T-cell (primary cell): ENCODE data around the gene SYNE1. TPM values are rescaled to one million over a fixed set of nuclear protein-coding genes. Genes with fewer than 3 reads are reported as not detected.
"Not testable (repeated sequence)": the region's sequence is repeated elsewhere in the genome, so short reads cannot be mapped to it uniquely, and the experiment has no call there.

Experiments
- ATAC-seq, 4 experiments: fragments of 200-7000 bp in 3 of 4; fragments of 150-1000 bp in 1 of 4; cut with Tn5 transposase; replicated peaks in 1 of 4; 1 replicate in 3 of 4; 2 replicates in 1 of 4; pipeline ENCODE4 v1.10.0; 2021; ENCODE audit warnings: moderate library complexity in 3 of 4, mild to moderate bottlenecking in 2 of 4, moderate number of reproducible peaks in 1 of 4
- CTCF ChIA-PET, 2 donors: fragments of 300-600 bp; sonication (Branson Sonifier 250); formaldehyde crosslinking; loops; one replicate each; lab custom pipeline; 2022; ENCODE audit warnings: antibody characterized with exemption in 2 of 2; lab: Charles Lee
- POLR2A ChIA-PET, 2 donors: fragments of 300-600 bp; sonication (Branson Sonifier 250); formaldehyde crosslinking; loops; one replicate each; lab custom pipeline; 2022; ENCODE audit warnings: antibody characterized with exemption in 2 of 2; lab: Charles Lee
- DNase-seq, 35 experiments: peaks; one replicate each; pipeline versions ENCODE4 v3.0.0 to v3.0.0-alpha.2; 2013 to 2023
- H3K27ac ChIP-seq: one replicate; pipeline ENCODE4 v1.5.1; 2013; ENCODE audit warnings: low read length
- H3K27me3 ChIP-seq, 2 experiments: replicated peaks in 1 of 2; 1 replicate in 1 of 2; 2 replicates in 1 of 2; pipeline versions ENCODE4 v1.6.1 to v1.7.0; 2013; ENCODE audit warnings: low read length in 1 of 2, mixed read lengths in 1 of 2; ENCODE audit not compliant: control insufficient read depth in 2 of 2, insufficient read depth in 2 of 2; ENCODE audit errors: extremely low read depth in 1 of 2
- H3K36me3 ChIP-seq, 2 donors: 1 replicate in 1 of 2; 2 replicates in 1 of 2; pipeline versions ENCODE4 v1.6.1 to v1.7.0; 2013; ENCODE audit warnings: low read length in 1 of 2; ENCODE audit not compliant: control insufficient read depth in 2 of 2, insufficient read depth in 1 of 2; ENCODE audit errors: extremely low read depth in 1 of 2
- H3K4me1 ChIP-seq, 2 experiments: 1 replicate in 1 of 2; 2 replicates in 1 of 2; pipeline versions ENCODE4 v1.6.1 to v1.7.0; 2013; ENCODE audit warnings: low read length in 2 of 2, mixed read lengths in 1 of 2; ENCODE audit not compliant: insufficient read depth in 2 of 2, control insufficient read depth in 1 of 2; ENCODE audit errors: extremely low read depth in 1 of 2
- H3K4me3 ChIP-seq, 2 donors: 1 replicate in 1 of 2; 2 replicates in 1 of 2; pipeline versions ENCODE4 v1.5.1 to v1.7.0; 2013; ENCODE audit warnings: mild to moderate bottlenecking in 2 of 2, low read length in 1 of 2, moderate library complexity in 1 of 2; ENCODE audit not compliant: control insufficient read depth in 1 of 2; ENCODE audit errors: extremely low read depth in 1 of 2
- H3K9me3 ChIP-seq: 2 replicates; pipeline ENCODE4 v1.7.0; 2013
- H3K27ac Mint-ChIP-seq, 2 donors: one replicate each; pipeline ENCODE4 v1.8.0; 2020 to 2021; ENCODE audit warnings: mild to moderate bottlenecking in 2 of 2, mixed read lengths in 2 of 2
- H3K27me3 Mint-ChIP-seq, 2 donors: one replicate each; pipeline ENCODE4 v1.8.0; 2021 to 2022; ENCODE audit warnings: mixed read lengths in 2 of 2
- H3K36me3 Mint-ChIP-seq: one replicate; pipeline ENCODE4 v1.8.0; 2021; ENCODE audit warnings: mixed read lengths
- H3K4me1 Mint-ChIP-seq, 3 donors: one replicate each; pipeline ENCODE4 v1.8.0; 2020 to 2022; ENCODE audit warnings: mixed read lengths in 3 of 3, mild to moderate bottlenecking in 1 of 3
- H3K4me3 Mint-ChIP-seq, 3 donors: one replicate each; pipeline ENCODE4 v1.8.0; 2020 to 2022; ENCODE audit warnings: mild to moderate bottlenecking in 3 of 3, mixed read lengths in 3 of 3, moderate library complexity in 3 of 3
- H3K9me3 Mint-ChIP-seq, 3 donors: one replicate each; pipeline ENCODE4 v1.8.0; 2020 to 2022; ENCODE audit warnings: mixed read lengths in 3 of 3
- WGBS: methylation state at CpG from one replicate; pipeline ENCODE4 v1.1.5; 2013; ENCODE audit warnings: missing lambda C conversion rate; ENCODE audit not compliant: insufficient coverage; 5-methylcytosine and 5-hydroxymethylcytosine counted together
- total RNA-seq, 35 experiments: library from RNA in 6 of 35; stranded (reverse) in 6 of 35; fragments of 120-200 nt in 1 of 35; gene quantifications; one replicate each; pipeline versions ENCODE4 v1.2.1 to v1.2.4 and lab custom pipeline; 2013 to 2026

SYNE1 gene
- total RNA-seq, 5 donors from 2014 or later (not counting 1 experiment from before 2014, with no cell fraction given) = 174 to 235 (median 192) TPM

DNA sequence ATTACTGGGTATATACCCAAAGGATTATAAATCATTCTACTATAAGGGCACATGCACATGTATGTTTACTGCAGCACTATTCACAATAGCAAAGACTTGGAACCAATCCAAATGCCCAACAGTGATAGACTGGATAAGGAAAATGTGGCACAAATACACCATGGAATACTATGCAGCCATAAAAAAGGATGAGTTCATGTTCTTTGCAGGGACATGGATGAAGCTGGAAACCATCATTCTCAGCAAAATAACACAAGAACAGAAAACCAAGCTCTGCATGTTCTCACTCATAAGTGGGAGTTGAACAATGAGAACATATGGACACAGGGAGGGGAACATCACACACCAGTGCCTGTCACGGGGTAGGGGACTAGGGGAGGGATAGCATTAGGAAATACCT is 123.0 kb downstream of the SYNE1 start:
- H3K27ac Mint-ChIP-seq, H3K4me3 ChIP-seq, H3K36me3 ChIP-seq, CTCF ChIA-PET, H3K9me3 Mint-ChIP-seq, H3K27me3 ChIP-seq, H3K4me1 Mint-ChIP-seq, DNase-seq, H3K9me3 ChIP-seq, H3K27me3 Mint-ChIP-seq, H3K36me3 Mint-ChIP-seq, H3K4me1 ChIP-seq, POLR2A ChIA-PET, H3K4me3 Mint-ChIP-seq, ATAC-seq, H3K27ac ChIP-seq: not testable (repeated sequence)
- WGBS = 67% methylated on average over 1 of the region's 1 CpG

DNA sequence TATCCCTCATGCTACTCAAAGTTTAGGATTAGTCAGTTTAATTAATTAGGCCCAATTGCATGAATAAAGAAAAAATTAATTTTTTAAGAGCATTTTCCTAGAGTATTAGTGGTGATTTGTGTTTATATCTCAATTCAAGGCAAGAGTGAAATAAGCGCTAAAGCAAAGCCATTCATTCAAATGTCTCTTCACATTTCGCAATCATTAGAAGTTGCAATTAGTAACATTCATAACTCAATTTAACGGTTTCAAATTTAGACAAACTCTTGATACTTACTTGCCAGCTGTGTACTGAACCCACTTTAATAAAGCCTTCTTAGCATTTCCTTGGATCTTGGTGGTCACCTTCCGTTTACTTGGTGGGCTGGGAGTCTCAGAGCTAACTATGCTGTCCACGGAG is 127.2 kb downstream of the SYNE1 start:
- ChIA-PET POLR2A (no interaction called here), CTCF (interaction anchor here in 1 of 2 donors (0.5 kb wide), 1 partner anchor 20 kb away, joined by 4 read pairs; no protein-coding TSS in a partner anchor)
- H3K27ac Mint-ChIP-seq = no peak overlapping the region
- WGBS = 100% methylated on average over 2 of the region's 5 CpGs
- no peaks in the 10 kb centered on the region for H3K9me3 Mint-ChIP-seq
- Histone ChIP-seq H3K4me3 (no peak overlapping the region), H3K27ac (no peak overlapping the region), H3K27me3 (no peaks in the 10 kb centered on the region), H3K9me3 (no peaks in the 10 kb centered on the region), H3K36me3 (no peaks in the 10 kb centered on the region), H3K4me1 (no peaks in the 10 kb centered on the region)
- no peak overlapping the region for H3K4me3 Mint-ChIP-seq
- no peaks in the 10 kb centered on the region for H3K36me3 Mint-ChIP-seq
- H3K27me3 Mint-ChIP-seq = peaks cover 0 to 4% of the 10 kb centered on the region in 2 donors
- no peaks in the 10 kb centered on the region for H3K4me1 Mint-ChIP-seq
- ATAC-seq (no peak), DNase-seq (no peak)

DNA sequence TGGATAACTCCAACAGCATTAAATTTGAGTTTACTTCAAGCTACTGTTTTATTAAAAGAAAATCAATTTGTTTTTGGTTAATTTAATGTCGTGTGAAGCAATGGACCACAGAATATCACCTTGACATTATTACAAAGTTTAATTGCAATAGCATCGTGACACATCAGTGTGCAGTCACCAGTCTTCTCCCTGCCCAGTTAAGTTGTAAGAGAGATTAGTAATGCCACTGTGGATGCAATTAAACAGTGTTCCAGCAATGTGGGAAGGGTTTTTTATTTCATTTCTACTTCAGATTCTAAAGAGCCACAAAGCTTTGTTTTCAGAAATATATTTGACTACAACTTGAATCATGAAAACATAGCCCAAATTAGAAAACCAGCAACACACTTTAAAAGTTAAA is 128.7 kb downstream of the SYNE1 start:
- DNase-seq (no peak), ATAC-seq (no peak)
- ChIA-PET CTCF (interaction anchor here in 1 of 2 donors (0.6 kb wide), 1 partner anchor 659 kb away, joined by 4 read pairs; no protein-coding TSS in a partner anchor), POLR2A (no interaction called here)
- no peak overlapping the region for H3K27ac Mint-ChIP-seq
- Histone ChIP-seq H3K4me3 (no peak overlapping the region), H3K4me1 (no peaks in the 10 kb centered on the region), H3K27me3 (no peaks in the 10 kb centered on the region), H3K36me3 (no peaks in the 10 kb centered on the region), H3K27ac (no peak overlapping the region), H3K9me3 (no peaks in the 10 kb centered on the region)
- H3K36me3 Mint-ChIP-seq = no peaks in the 10 kb centered on the region
- H3K4me3 Mint-ChIP-seq = no peak overlapping the region
- no peaks in the 10 kb centered on the region for H3K9me3 Mint-ChIP-seq
- no peaks in the 10 kb centered on the region for H3K4me1 Mint-ChIP-seq
- no CpG with 5 or more reads among the region's 2 CpGs for WGBS
- peaks cover 0 to 4% of the 10 kb centered on the region in 2 donors for H3K27me3 Mint-ChIP-seq

DNA sequence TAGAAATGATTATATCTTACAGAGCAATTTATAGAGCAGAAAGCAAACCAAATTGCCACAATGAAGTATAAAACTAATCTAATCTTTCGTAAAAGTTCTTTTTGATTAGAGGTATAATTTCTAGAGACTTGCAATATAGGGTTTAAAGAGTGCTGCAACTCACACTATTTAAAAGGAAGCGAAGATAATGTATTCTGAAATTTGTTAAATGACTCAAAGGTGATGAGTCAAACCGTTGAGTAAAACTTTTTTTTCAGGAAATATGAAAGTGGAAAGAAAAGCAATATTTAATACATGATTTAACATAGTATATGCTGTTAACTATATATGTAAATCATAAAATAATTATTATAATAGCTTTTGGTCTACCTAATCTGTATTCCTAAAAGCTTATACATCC is 133.6 kb downstream of the SYNE1 start:
- WGBS = no CpG with 5 or more reads among the region's 3 CpGs
- H3K27ac Mint-ChIP-seq = no peak overlapping the region
- ChIA-PET POLR2A (no interaction called here), CTCF (no interaction called here)
- no peaks in the 10 kb centered on the region for H3K36me3 Mint-ChIP-seq
- no peak for DNase-seq
- Histone ChIP-seq H3K27ac (no peak overlapping the region), H3K36me3 (no peaks in the 10 kb centered on the region), H3K4me1 (no peaks in the 10 kb centered on the region), H3K4me3 (no peak overlapping the region), H3K9me3 (no peaks in the 10 kb centered on the region), H3K27me3 (no peaks in the 10 kb centered on the region)
- H3K4me3 Mint-ChIP-seq = no peak overlapping the region
- no peaks in the 10 kb centered on the region for H3K9me3 Mint-ChIP-seq
- no peaks in the 10 kb centered on the region for H3K4me1 Mint-ChIP-seq
- ATAC-seq = no peak
- H3K27me3 Mint-ChIP-seq = no peaks in the 10 kb centered on the region

DNA sequence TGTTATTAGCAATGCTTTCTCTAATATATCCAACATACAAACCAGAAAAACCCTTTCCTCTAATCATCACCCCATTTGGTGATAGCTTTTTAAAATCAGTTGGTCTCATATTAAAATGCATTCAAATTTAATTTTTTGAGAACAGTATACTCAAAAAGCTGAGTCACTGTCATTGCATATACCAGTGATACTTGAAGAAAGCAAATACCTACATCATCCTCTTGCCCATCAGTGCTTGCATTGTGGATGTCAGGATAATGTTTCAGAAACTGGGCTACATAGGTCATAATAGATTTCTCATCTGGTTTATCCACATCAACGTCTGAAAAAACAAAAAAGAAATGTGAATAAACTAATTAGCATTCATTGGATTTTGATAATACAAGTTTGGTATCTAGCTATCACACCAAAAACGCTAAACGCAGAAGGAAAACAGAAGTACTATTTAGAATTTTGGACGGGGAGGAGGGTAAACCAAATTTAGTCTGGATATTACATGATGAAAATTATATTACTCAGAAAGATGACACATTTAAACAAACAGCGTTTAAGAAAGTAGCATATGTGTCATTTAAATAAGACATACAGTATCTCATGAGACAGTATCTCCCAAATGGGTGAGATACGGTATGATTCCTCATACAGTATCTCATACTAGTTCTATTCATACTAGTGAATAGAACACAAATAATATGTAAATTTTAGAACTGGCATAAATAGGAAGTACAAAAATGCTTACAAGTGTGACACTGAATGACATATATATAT is 134.6 kb downstream of the SYNE1 start:
- Histone ChIP-seq H3K36me3 (no peaks in the 10 kb centered on the region), H3K27ac (no peak overlapping the region), H3K9me3 (no peaks in the 10 kb centered on the region), H3K4me1 (no peaks in the 10 kb centered on the region), H3K4me3 (no peak overlapping the region), H3K27me3 (no peaks in the 10 kb centered on the region)
- Mint-ChIP-seq H3K4me3 (no peak overlapping the region), H3K9me3 (no peaks in the 10 kb centered on the region), H3K27ac (no peak overlapping the region), H3K4me1 (no peaks in the 10 kb centered on the region), H3K27me3 (no peaks in the 10 kb centered on the region), H3K36me3 (no peaks in the 10 kb centered on the region)
- ChIA-PET POLR2A (no interaction called here), CTCF (no interaction called here)
- DNase-seq = no peak
- ATAC-seq = no peak
- no CpG with 5 or more reads among the region's 6 CpGs for WGBS

DNA sequence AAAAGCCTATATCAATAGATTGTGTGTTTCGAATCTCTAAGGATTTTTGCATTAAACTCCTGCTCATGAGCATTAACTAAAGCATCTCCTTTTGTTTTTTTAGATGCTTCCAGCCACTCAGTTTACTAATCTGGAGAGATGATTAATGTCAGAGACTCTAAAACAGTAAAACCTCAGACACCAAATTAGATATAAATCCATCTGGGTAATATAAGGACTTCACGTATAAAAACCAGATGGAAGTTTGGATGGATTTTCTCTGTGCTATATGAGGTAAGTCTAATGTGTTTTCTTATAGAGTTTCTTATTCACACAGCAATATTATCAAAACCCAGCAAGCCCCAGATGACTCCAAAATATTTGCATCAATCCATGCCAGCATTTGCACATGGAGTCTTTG is 137.2 kb downstream of the SYNE1 start:
- H3K9me3 ChIP-seq = no peaks in the 10 kb centered on the region
- no peaks in the 10 kb centered on the region for H3K36me3 ChIP-seq
- no peaks in the 10 kb centered on the region for H3K4me1 Mint-ChIP-seq
- WGBS = no CpG with 5 or more reads among the region's 2 CpGs
- no peak for ATAC-seq
- H3K9me3 Mint-ChIP-seq = no peaks in the 10 kb centered on the region
- DNase-seq = no peak
- ChIA-PET POLR2A (no interaction called here), CTCF (no interaction called here)
- H3K4me1 ChIP-seq = no peaks in the 10 kb centered on the region
- H3K36me3 Mint-ChIP-seq = no peaks in the 10 kb centered on the region
- no peak overlapping the region for H3K4me3 ChIP-seq
- H3K27me3 Mint-ChIP-seq = peaks cover 0 to 7% of the 10 kb centered on the region in 2 donors
- H3K4me3 Mint-ChIP-seq = no peak overlapping the region
- no peak overlapping the region for H3K27ac Mint-ChIP-seq
- H3K27ac ChIP-seq = no peak overlapping the region
- no peaks in the 10 kb centered on the region for H3K27me3 ChIP-seq
